Fibroblast of pulmonary artery (primary cell): ENCODE data around the gene AHDC1.

ENCODE experiments used
- DNase-seq: peaks from one replicate; pipeline ENCODE4 v3.0.0-alpha.2; 2010; ENCODE audit warnings: low read depth
- H3K4me3 ChIP-seq: replicated peaks from 2 replicates; pipeline ENCODE4 v1.5.1; 2011; ENCODE audit warnings: low read depth, mild to moderate bottlenecking, control low read depth, low read length, moderate library complexity
- TF ChIP-seq, protein P1 (sequence below): IDR thresholded peaks from 2 replicates; pipeline ENCODE4 v1.5.1; 2011; ENCODE audit warnings: mild to moderate bottlenecking, control low read depth, low read length, inconsistent platforms; ENCODE audit errors: missing control alignments

Gene AHDC1

DNA sequence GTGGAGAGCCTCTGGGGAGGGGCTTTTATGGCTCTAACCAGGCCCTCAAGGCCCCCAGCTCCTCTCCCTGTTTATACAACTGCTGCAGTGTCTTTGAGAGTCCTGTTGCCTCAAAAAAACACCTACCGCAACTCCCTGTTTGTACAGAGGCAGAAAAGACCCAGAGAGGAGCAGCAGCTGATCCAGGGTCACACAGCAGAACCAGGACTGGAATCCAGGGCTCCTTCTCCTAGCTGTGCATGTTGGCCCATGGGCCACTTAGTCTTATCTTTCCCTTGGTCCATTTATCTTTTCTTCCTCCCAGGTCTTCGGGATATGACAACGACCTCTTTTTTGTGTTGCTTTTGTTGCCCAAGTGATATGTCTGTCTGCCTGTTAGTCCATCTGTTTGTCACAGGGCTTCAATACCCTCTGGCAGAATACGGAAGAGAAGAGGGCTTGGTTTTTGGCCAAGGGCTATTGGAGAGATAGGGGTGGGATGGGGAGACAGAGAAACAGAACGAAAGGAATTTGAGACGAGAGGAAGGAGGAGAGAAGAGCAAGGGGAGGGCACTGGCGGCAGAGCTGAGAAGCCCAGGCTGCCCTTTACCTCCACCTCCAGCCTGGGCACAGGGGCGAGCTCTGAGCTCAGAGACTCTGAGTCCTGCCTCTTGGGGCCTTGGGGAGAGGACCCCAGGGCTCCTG is 80.5 kb downstream of the AHDC1 start:
- no peak for DNase-seq
- H3K4me3 ChIP-seq: no peak overlapping the region
- TF ChIP-seq, protein P1, sequence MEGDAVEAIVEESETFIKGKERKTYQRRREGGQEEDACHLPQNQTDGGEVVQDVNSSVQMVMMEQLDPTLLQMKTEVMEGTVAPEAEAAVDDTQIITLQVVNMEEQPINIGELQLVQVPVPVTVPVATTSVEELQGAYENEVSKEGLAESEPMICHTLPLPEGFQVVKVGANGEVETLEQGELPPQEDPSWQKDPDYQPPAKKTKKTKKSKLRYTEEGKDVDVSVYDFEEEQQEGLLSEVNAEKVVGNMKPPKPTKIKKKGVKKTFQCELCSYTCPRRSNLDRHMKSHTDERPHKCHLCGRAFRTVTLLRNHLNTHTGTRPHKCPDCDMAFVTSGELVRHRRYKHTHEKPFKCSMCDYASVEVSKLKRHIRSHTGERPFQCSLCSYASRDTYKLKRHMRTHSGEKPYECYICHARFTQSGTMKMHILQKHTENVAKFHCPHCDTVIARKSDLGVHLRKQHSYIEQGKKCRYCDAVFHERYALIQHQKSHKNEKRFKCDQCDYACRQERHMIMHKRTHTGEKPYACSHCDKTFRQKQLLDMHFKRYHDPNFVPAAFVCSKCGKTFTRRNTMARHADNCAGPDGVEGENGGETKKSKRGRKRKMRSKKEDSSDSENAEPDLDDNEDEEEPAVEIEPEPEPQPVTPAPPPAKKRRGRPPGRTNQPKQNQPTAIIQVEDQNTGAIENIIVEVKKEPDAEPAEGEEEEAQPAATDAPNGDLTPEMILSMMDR: no peak

DNA sequence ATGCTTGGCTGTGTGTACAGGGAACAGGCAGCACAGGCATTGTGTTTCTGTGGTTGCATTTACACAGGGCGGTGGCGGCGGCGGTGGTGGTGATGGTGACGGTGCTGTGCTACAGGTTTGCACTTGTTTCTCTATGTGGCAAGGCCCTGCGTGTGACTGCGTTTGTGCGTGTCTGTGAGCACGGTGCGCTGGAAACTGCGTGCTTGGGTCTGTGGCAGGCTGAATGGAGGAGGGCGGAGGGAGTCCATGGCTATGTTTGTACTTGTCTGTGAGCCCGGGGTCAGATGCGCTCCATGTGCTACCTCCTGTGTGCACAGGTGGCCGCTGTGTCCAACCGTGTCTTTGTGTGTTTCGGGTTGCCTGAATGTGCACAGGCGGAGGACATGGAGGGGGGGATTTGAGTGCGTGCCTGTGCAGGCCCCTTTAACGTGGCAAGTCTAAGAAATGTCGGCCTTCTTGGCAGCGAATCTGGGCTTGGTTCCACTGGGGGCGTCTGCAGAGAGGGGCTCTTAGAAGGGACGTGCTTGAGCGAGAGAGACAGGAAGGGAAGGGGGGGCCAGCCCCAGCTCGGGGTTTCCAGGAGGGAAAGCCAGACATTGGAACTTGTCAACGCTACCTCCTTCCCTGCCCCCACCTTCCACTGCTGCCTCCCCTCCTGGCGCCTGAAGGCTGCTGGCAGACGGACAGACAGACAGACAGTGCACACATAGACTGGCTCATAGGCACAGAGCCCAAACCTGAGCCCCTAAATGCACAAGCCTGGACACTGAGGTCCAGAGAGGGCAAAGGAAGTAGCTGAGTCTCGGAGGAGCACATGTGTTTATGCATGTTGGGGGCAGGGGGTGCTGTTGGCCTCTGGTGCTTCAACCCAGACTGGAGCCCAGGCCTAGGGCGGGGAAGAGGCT is 81.3 kb downstream of the AHDC1 start:
- TF ChIP-seq, protein P1: peak; percentile 29
- DNase-seq: peak; percentile 41
- no peak overlapping the region for H3K4me3 ChIP-seq

DNA sequence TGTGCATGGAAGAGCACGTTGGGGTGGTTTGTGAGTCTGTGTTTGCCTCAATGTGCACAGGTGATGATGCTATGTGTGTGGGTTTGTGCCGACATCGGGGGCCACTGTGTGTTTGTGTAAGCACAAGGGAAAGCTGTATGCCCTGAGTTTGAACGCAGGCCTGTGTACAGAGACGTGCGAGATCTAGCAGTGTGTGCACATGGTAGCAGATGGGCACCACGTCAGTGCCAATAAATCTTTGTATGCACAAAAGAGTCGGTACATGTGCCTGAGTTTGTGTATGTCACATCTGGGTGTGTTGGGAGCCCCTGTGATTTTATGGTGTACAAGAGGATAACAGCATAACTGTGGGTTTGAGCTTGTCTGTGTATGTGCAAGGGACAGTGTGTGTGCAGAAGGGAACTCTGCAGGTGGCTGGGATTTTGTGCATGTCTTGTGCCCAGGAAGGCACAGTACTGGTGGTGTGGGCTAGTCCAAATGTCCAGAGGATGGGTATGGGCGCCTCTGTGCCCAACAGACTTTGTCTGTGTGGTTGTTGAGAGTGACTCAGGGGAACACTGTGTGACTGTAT is 82.0 kb downstream of the AHDC1 start:
- TF ChIP-seq, protein P1: no peak
- no peak overlapping the region for H3K4me3 ChIP-seq
- no peak for DNase-seq

DNA sequence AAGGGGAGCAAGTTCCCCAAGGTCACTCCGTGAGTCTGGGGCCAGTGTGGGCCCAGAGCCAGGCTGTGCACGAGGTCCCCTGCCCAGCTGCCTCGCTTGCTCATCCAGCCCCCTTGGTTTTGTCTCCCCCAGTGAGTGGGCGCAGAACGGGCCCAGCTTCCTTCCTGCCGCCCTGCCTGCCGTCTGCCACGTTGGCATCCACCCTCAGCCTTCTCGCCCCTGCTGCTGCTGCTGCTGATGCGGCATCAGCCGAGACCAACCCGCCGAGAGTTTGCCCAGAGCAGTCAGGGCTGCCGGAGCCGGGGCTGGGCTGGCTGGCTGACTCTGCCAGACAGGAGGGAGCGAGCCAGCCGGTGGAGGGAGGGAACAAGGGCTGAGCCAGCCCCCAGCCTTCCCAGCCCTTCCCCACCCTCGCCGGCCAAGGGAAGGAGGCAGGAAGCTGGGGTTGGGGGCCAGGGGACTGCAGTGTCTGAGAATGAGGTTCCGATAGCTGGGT is 82.6 kb downstream of the AHDC1 start:
- no peak overlapping the region for H3K4me3 ChIP-seq
- TF ChIP-seq, protein P1: no peak
- DNase-seq: no peak

DNA sequence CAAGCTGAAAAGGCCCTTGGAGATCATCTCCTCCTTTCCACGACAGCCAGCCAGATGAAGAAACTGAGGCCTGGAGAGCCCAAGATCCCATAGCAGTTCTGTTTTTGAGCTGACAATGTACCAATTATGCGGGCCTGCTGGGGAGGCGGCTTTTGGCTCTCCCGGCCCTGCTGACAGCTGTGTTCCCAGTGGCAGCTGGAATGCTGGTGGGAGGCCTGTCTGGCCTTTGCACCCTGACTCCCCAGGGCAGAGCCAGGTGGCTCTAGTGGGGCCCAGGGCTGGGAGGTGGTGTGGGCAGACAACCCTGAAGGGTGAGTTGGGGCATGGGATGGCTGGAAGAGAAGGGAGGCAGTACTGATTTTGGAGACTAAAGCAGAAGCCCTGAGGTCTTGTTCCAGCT is 83.3 kb downstream of the AHDC1 start:
- DNase-seq: no peak
- TF ChIP-seq, protein P1: no peak
- no peak overlapping the region for H3K4me3 ChIP-seq

DNA sequence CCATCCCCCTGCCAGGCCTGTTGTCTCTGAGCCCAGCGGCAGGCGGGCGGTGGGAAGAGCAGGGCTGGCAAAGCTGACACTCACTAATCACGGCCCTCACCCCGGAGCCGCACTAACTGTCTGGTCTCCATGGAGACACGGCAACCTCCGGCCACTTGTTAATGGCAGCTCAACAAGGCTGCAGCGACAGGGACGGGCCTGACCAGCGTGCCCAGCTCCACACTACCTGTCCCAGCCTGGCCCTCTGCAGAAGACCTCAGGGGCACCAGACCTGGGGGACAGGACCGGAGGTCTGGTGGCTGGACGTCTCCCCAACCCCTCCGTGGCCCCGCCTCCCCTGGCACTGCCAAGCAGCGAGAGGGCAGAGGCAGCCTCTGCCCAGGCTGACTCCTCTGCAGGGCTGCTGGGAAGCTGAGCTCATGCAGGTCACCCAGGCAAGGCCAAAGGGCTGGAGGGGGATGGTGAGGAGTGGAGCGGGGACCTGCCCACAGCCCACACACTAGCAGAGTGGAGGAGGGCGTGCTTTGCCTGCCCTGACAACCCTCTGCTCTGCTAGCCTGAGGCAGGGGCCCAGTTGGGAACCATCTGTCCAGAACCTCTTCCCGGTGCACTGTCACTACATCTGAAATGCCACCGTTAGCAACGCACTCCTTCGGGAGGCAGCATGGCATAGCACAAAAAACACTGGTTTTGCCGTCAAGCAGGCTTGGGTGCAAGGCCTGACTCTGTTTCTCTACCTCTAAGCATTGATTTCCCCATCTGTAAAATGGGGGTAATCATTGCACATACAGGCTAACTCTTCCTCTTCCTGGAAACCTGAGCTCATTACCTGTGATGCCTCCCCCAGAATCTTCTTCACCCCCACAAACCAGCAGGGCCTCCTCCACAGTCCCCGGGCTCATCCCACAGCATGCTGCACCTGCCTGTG is 84.3 kb downstream of the AHDC1 start:
- DNase-seq: no peak
- TF ChIP-seq, protein P1: no peak
- H3K4me3 ChIP-seq: no peak overlapping the region
